Liver (tissue), 9 donors: ENCODE data around the gene MARCHF10. TPM values are rescaled to one million over a fixed set of nuclear protein-coding genes. Genes with fewer than 3 reads are reported as not detected.

Experiments used
- DNase-seq: peaks from one replicate; pipeline ENCODE4 v3.0.0-alpha.2; 2017; ENCODE audit warnings: low spot score
- H3K27ac ChIP-seq, 2 donors: one replicate each; pipeline ENCODE4 v1.7.0; 2013; ENCODE audit warnings: inconsistent platforms in 2 of 2, low read length in 2 of 2, control low read depth in 1 of 2, low read depth in 1 of 2, mild to moderate bottlenecking in 1 of 2
- H3K27me3 ChIP-seq, 4 donors: one replicate each; pipeline versions ENCODE4 v1.6.1 to v1.7.0; 2013; ENCODE audit warnings: low read length in 3 of 4, inconsistent platforms in 1 of 4, mild to moderate bottlenecking in 1 of 4, moderate library complexity in 1 of 4; ENCODE audit not compliant: control insufficient read depth in 4 of 4, insufficient read depth in 4 of 4
- H3K36me3 ChIP-seq, 4 donors: one replicate each; pipeline versions ENCODE4 v1.6.1 to v1.7.0; 2013; ENCODE audit warnings: low read length in 3 of 4, mild to moderate bottlenecking in 3 of 4, low read depth in 1 of 4, moderate library complexity in 1 of 4; ENCODE audit not compliant: control insufficient read depth in 4 of 4, insufficient read depth in 3 of 4
- H3K4me1 ChIP-seq, 4 donors: one replicate each; pipeline versions ENCODE4 v1.6.1 to v1.7.0; 2013; ENCODE audit warnings: low read length in 3 of 4, mild to moderate bottlenecking in 3 of 4, moderate library complexity in 1 of 4; ENCODE audit not compliant: control insufficient read depth in 4 of 4, insufficient read depth in 4 of 4
- H3K4me3 ChIP-seq, 3 donors: one replicate each; pipeline versions ENCODE4 v1.6.1 to v1.7.0; 2013; ENCODE audit warnings: low read length in 3 of 3, control low read depth in 1 of 3, low read depth in 1 of 3, mild to moderate bottlenecking in 1 of 3
- H3K9ac ChIP-seq, 2 donors: one replicate each; pipeline ENCODE4 v1.7.0; 2013; ENCODE audit warnings: low read length in 2 of 2, mild to moderate bottlenecking in 2 of 2, moderate library complexity in 2 of 2, control low read depth in 1 of 2, low read depth in 1 of 2
- H3K9me3 ChIP-seq, 4 donors: one replicate each; pipeline versions ENCODE4 v1.6.1 to v1.7.0; 2013; ENCODE audit warnings: low read length in 3 of 4; ENCODE audit not compliant: control insufficient read depth in 4 of 4
- ATF3 ChIP-seq: IDR thresholded peaks from 2 replicates; pipeline ENCODE4 v1.6.1; 2016; ENCODE audit warnings: antibody characterized with exemption
- CTCF ChIP-seq: fragments of 150-350 bp; IDR thresholded peaks from 2 replicates; pipeline ENCODE4 v1.5.1; 2017; ENCODE audit warnings: improper control_type of control experiment, low read depth, low read length; ENCODE audit not compliant: missing input control
- EGR1 ChIP-seq, 2 donors: IDR thresholded peaks; 2 replicates each; pipeline ENCODE4 v1.6.1; 2016 to 2018; ENCODE audit warnings: antibody characterized with exemption in 2 of 2, low read depth in 2 of 2
- FOXA1 ChIP-seq: IDR thresholded peaks from 2 replicates; pipeline ENCODE4 v1.6.1; 2016; ENCODE audit warnings: antibody characterized with exemption
- FOXA2 ChIP-seq: IDR thresholded peaks from 2 replicates; pipeline ENCODE4 v1.6.1; 2016; ENCODE audit warnings: antibody characterized with exemption
- GABPA ChIP-seq, 2 donors: IDR thresholded peaks in 1 of 2; conservative IDR thresholded peaks in 1 of 2; 2 replicates each; pipeline ENCODE4 v1.6.1; 2016; ENCODE audit warnings: antibody characterized with exemption in 2 of 2, mild to moderate bottlenecking in 1 of 2, moderate library complexity in 1 of 2
- HNF4A ChIP-seq, 2 donors: conservative IDR thresholded peaks; 2 replicates each; pipeline ENCODE4 v1.6.1; 2016; ENCODE audit warnings: antibody characterized with exemption in 2 of 2, mild to moderate bottlenecking in 2 of 2
- HNF4G ChIP-seq: IDR thresholded peaks from 2 replicates; pipeline ENCODE4 v1.6.1; 2016; ENCODE audit warnings: antibody characterized with exemption
- JUND ChIP-seq, 2 donors: IDR thresholded peaks; 2 replicates each; pipeline ENCODE4 v1.6.1; 2016; ENCODE audit warnings: antibody characterized with exemption in 2 of 2
- MAX ChIP-seq: IDR thresholded peaks from 2 replicates; pipeline ENCODE4 v1.6.1; 2016; ENCODE audit warnings: antibody characterized with exemption
- NR2F2 ChIP-seq: IDR thresholded peaks from 2 replicates; pipeline ENCODE4 v1.6.1; 2016; ENCODE audit warnings: antibody characterized with exemption
- RAD21 ChIP-seq, 2 donors: IDR thresholded peaks; 2 replicates each; pipeline ENCODE4 v1.6.1; 2016; ENCODE audit warnings: antibody characterized with exemption in 2 of 2, mild to moderate bottlenecking in 2 of 2
- REST ChIP-seq: IDR thresholded peaks from 2 replicates; pipeline ENCODE4 v1.6.1; 2016; ENCODE audit warnings: antibody characterized with exemption, mild to moderate bottlenecking
- RXRA ChIP-seq, 2 donors: IDR thresholded peaks; 2 replicates each; pipeline ENCODE4 v1.6.1; 2017 to 2018; ENCODE audit warnings: antibody characterized with exemption in 2 of 2, mild to moderate bottlenecking in 1 of 2
- SP1 ChIP-seq: IDR thresholded peaks from 2 replicates; pipeline ENCODE4 v1.6.1; 2018; ENCODE audit warnings: antibody characterized with exemption, mild to moderate bottlenecking
- TAF1 ChIP-seq: conservative IDR thresholded peaks from 2 replicates; pipeline ENCODE4 v1.6.1; 2016; ENCODE audit warnings: antibody characterized with exemption, mild to moderate bottlenecking
- YY1 ChIP-seq: IDR thresholded peaks from 2 replicates; pipeline ENCODE4 v1.6.1; 2016; ENCODE audit warnings: antibody characterized with exemption, mild to moderate bottlenecking
- ZBTB33 ChIP-seq: IDR thresholded peaks from 2 replicates; pipeline ENCODE4 v1.6.1; 2016; ENCODE audit warnings: antibody characterized with exemption
- WGBS: extraction: QIAGEN DNeasy Blood & Tissue Kit; methylation state at CpG from one replicate; pipeline ENCODE4 v1.1.7; 2013; 5-methylcytosine and 5-hydroxymethylcytosine counted together
- polyA plus RNA-seq, 2 donors: library from polyadenylated mRNA; stranded (reverse) in 1 of 2; unstranded in 1 of 2; fragments of 200-250 nt in 1 of 2; fragments of >200 nt in 1 of 2; fragmentation: Nextera tagmentation in 1 of 2; extraction: Ambion mirVana in 1 of 2; gene quantifications; one replicate each; pipeline versions ENCODE4 v1.2.1 to v1.2.3, GENCODE V29; 2013 to 2015
- total RNA-seq, 2 donors: library from RNA; depleted of rRNA; stranded (reverse); fragments of >200 nt; gene quantifications; one replicate each; pipeline ENCODE4 v1.2.3, GENCODE V29; 2014
- donor health status: healthy.
- donor health status: healthy.
- donor health status: healthy.
- donor health status: healthy.
- donor health status: healthy.

Gene MARCHF10
- total and polyA plus RNA-seq, 4 donors = not detected

GRCh38 chr17:62713086-62713881 lies 94.8 kb downstream of the MARCHF10 start:
- H3K4me1 ChIP-seq = no peaks in the 10 kb centered on the region
- no peaks in the 10 kb centered on the region for H3K36me3 ChIP-seq
- WGBS = 82% methylated on average over 17 of the region's 17 CpGs
- H3K27me3 ChIP-seq = peaks cover 0 to 4% (median 0%) of the 10 kb centered on the region in 4 donors
- no peak overlapping the region for H3K9ac ChIP-seq
- TF ChIP-seq EGR1 (IDR thresholded peaks at IDR 0.05; ENCODE audit: low read depth in 2 of 2) = no peak
- no peak for TF ChIP-seq NR2F2
- TF ChIP-seq YY1 = no peak
- TF ChIP-seq MAX = no peak
- no peak for TF ChIP-seq SP1
- no peak for TF ChIP-seq RXRA (IDR thresholded peaks at IDR 0.05)
- no peak for TF ChIP-seq FOXA1
- TF ChIP-seq RAD21 (IDR thresholded peaks at IDR 0.05) = no peak
- TF ChIP-seq TAF1 = no peak
- no peak for TF ChIP-seq ZBTB33
- TF ChIP-seq GABPA (IDR thresholded peaks at IDR 0.05 in 1 of 2, conservative IDR thresholded peaks at IDR 0.05 in 1 of 2) = no peak
- TF ChIP-seq FOXA2 = no peak
- no peak for TF ChIP-seq REST
- TF ChIP-seq CTCF = no peak
- TF ChIP-seq HNF4G = no peak
- TF ChIP-seq ATF3 = no peak
- TF ChIP-seq HNF4A (conservative IDR thresholded peaks at IDR 0.05) = no peak
- TF ChIP-seq JUND (IDR thresholded peaks at IDR 0.05) = no peak
- H3K27ac ChIP-seq = no peak overlapping the region
- H3K9me3 ChIP-seq = peaks cover 0 to 7% (median 3%) of the 10 kb centered on the region in 4 donors
- H3K4me3 ChIP-seq = no peak overlapping the region
- DNase-seq = no peak
